Peyer's patch (tissue), 4 donors: ENCODE results near the gene ASNSD1.

Experiments
- CTCF ChIP-seq, 6 experiments: fragments of 450-650 bp in 4 of 6; fragments of 200-600 bp in 2 of 6; sonication (generic) in 1 of 6; IDR thresholded peaks; one replicate each; pipeline ENCODE4 v1.5.1; 2017 to 2019; ENCODE audit warnings: antibody characterized with exemption in 6 of 6, mild to moderate bottlenecking in 3 of 6, moderate library complexity in 1 of 6
- POLR2A ChIP-seq, 2 donors: fragments of 450-650 bp; IDR thresholded peaks; one replicate each; pipeline ENCODE4 v1.5.1; 2017; ENCODE audit warnings: antibody characterized with exemption in 2 of 2, mild to moderate bottlenecking in 2 of 2, moderate library complexity in 2 of 2

GRCh38 chr2:189662669-189663226, 1.5 kb downstream of the ASNSD1 start:
- TF ChIP-seq CTCF (IDR thresholded peaks at IDR 0.05) (no peak), POLR2A (IDR thresholded peaks at IDR 0.05) (no peak)
